ENCODE results near the gene REEP6. TPM values are rescaled to one million over a fixed set of nuclear protein-coding genes. Genes with fewer than 3 reads are reported as not detected.
A peak's percentile ranks its signal among the peaks of the same experiment; 100 is the strongest.

REEP6 gene
- total and polyA plus RNA-seq, 11 donors: 1.9 to 6.0 (median 3.6) TPM

DNA sequence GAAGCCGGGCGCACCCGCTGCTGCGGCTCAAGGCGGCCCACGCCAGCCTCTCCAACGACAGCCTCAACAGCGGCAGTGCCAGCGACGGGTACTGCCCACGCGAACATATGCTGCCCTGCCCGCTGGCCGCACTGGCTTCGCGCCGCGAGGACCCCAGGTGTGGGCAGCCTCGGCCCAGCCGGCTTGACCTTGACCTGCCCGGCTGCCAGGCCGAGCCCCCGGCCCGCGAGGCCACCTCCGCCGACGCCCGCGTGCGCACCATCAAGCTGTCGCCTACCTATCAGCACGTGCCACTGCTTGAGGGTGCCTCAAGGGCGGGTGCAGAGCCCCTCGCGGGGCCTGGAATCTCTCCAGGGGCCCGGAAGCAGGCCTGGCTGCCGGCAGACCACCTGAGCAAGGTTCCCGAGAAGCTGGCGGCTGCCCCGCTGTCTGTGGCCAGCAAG lies 24.9 kb upstream of the REEP6 start:
- Histone ChIP-seq H3K27me3 (peaks cover 31 to 66% (median 48%) of the 10 kb centered on the region in 9 donors), H3K4me3 (peak overlapping the region in 6 of 12 donors; percentile 5 to 29 (median 13)), H3K27ac (no peak overlapping the region), H3K4me1 (peaks cover 18 to 61% (median 49%) of the 10 kb centered on the region in 12 donors), H3K36me3 (peaks cover 0 to 2% (median 0%) of the 10 kb centered on the region in 9 donors), H3K9me3 (no peaks in the 10 kb centered on the region)
- 38 to 63% (median 47%) methylated on average over 15 to 41 of the region's 41 CpGs for WGBS, 4 donors
- intact Hi-C loops (cut with DNase I): no loop called here
- TF ChIP-seq, protein P1, sequence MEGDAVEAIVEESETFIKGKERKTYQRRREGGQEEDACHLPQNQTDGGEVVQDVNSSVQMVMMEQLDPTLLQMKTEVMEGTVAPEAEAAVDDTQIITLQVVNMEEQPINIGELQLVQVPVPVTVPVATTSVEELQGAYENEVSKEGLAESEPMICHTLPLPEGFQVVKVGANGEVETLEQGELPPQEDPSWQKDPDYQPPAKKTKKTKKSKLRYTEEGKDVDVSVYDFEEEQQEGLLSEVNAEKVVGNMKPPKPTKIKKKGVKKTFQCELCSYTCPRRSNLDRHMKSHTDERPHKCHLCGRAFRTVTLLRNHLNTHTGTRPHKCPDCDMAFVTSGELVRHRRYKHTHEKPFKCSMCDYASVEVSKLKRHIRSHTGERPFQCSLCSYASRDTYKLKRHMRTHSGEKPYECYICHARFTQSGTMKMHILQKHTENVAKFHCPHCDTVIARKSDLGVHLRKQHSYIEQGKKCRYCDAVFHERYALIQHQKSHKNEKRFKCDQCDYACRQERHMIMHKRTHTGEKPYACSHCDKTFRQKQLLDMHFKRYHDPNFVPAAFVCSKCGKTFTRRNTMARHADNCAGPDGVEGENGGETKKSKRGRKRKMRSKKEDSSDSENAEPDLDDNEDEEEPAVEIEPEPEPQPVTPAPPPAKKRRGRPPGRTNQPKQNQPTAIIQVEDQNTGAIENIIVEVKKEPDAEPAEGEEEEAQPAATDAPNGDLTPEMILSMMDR (IDR thresholded peaks at IDR 0.05): no peak
- no peak for TF ChIP-seq POLR2A (IDR thresholded peaks at IDR 0.05)
- DNase-seq (peak in 2 of 5 donors; percentile 6 to 61), ATAC-seq (no peak)

DNA sequence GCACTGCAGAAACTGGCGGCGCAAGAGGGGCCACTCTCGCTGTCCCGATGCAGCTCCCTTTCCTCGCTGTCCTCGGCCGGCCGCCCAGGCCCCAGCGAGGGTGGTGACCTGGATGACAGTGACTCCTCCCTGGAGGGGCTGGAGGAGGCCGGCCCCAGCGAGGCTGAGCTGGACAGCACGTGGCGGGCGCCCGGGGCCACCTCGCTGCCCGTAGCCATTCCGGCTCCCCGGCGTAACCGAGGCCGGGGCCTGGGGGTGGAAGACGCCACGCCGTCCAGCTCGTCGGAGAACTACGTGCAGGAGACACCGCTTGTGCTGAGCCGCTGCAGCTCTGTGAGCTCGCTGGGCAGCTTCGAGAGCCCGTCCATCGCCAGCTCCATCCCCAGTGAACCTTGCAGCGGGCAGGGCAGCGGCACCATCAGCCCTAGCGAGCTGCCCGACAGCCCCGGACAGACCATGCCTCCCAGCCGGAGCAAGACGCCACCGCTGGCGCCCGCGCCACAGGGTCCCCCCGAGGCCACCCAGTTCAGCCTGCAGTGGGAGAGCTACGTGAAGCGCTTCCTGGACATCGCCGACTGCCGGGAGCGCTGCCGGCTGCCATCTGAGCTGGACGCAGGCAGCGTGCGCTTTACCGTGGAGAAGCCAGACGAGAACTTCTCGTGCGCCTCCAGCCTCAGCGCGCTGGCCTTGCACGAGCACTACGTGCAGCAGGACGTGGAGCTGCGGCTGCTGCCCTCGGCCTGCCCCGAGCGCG lies 24.3 kb upstream of the REEP6 start:
- TF ChIP-seq, protein P1 (IDR thresholded peaks at IDR 0.05): no peak
- TF ChIP-seq POLR2A (IDR thresholded peaks at IDR 0.05): no peak
- no peak overlapping the region for H3K27ac ChIP-seq
- no peaks in the 10 kb centered on the region for H3K9me3 ChIP-seq
- WGBS, 4 donors: 26 to 48% (median 40%) methylated on average over 13 to 70 of the region's 70 CpGs
- H3K4me1 ChIP-seq: peaks cover 20 to 67% (median 54%) of the 10 kb centered on the region in 12 donors
- intact Hi-C loops (cut with DNase I): no loop called here
- H3K36me3 ChIP-seq: no peaks in the 10 kb centered on the region
- ATAC-seq (no peak), DNase-seq (peak in 2 of 5 donors; percentile 7 to 19)
- H3K4me3 ChIP-seq: peak overlapping the region in 2 of 12 donors; percentile 63 to 64
- H3K27me3 ChIP-seq: peaks cover 31 to 72% (median 49%) of the 10 kb centered on the region in 9 donors

DNA sequence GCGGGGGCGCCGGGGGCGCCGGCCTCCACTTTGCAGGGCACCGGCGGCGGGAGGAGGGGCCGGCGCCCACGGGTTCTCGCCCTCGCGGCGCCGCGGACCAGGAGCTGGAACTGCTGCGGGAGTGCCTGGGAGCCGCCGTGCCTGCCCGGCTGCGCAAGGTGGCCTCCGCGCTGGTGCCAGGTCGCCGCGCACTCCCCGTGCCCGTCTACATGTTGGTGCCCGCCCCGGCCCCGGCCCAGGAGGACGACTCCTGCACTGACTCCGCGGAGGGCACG lies 23.8 kb upstream of the REEP6 start:
- no peaks in the 10 kb centered on the region for H3K9me3 ChIP-seq
- WGBS, 4 donors: 3 to 7% (median 4%) methylated on average over 16 to 36 of the region's 36 CpGs; no CpG with 5 or more reads in 1 of the 4 donors

More for the DNA sequence above, 23.8 kb upstream of the REEP6 start:
- no peak for TF ChIP-seq POLR2A (IDR thresholded peaks at IDR 0.05)
- TF ChIP-seq, protein P1 (IDR thresholded peaks at IDR 0.05): no peak
- H3K4me1 ChIP-seq: peaks cover 20 to 71% (median 54%) of the 10 kb centered on the region in 12 donors
- DNase-seq: no peak
- no peak for ATAC-seq
- no peak overlapping the region for H3K27ac ChIP-seq
- peaks cover 31 to 78% (median 54%) of the 10 kb centered on the region in 9 donors for H3K27me3 ChIP-seq
- intact Hi-C loops (cut with DNase I): no loop called here
- no peaks in the 10 kb centered on the region for H3K36me3 ChIP-seq
- H3K4me3 ChIP-seq: peak overlapping the region in 9 of 12 donors; percentile 10 to 66 (median 31)
